ENCODE results near the gene AQP12B. TPM values are rescaled to one million over a fixed set of nuclear protein-coding genes. Genes with fewer than 3 reads are reported as not detected.

The AQP12B gene
- total RNA-seq, 1 experiment from 2014 or later: not detected

GRCh38 chr2:240686460-240686859 lies 3.8 kb upstream of the AQP12B start:
- TF ChIP-seq, protein P1, sequence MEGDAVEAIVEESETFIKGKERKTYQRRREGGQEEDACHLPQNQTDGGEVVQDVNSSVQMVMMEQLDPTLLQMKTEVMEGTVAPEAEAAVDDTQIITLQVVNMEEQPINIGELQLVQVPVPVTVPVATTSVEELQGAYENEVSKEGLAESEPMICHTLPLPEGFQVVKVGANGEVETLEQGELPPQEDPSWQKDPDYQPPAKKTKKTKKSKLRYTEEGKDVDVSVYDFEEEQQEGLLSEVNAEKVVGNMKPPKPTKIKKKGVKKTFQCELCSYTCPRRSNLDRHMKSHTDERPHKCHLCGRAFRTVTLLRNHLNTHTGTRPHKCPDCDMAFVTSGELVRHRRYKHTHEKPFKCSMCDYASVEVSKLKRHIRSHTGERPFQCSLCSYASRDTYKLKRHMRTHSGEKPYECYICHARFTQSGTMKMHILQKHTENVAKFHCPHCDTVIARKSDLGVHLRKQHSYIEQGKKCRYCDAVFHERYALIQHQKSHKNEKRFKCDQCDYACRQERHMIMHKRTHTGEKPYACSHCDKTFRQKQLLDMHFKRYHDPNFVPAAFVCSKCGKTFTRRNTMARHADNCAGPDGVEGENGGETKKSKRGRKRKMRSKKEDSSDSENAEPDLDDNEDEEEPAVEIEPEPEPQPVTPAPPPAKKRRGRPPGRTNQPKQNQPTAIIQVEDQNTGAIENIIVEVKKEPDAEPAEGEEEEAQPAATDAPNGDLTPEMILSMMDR (conservative IDR thresholded peaks at IDR 0.05): no peak
- H3K27ac ChIP-seq (ENCODE audit: insufficient read length, low read depth, low read length): no peak overlapping the region
- H2AK5ac ChIP-seq (ENCODE audit: insufficient read length, low read length): no peak overlapping the region
- H3K18ac ChIP-seq (ENCODE audit: insufficient read length, low read depth, low read length): no peak overlapping the region
- H4K91ac ChIP-seq (ENCODE audit: insufficient read length, low read depth, low read length): no peak overlapping the region
- H2BK12ac ChIP-seq (ENCODE audit: insufficient read length, low read depth, low read length): no peak overlapping the region
- no peak overlapping the region for H2BK15ac ChIP-seq (ENCODE audit: low read depth, low read length)
- H3K4ac ChIP-seq (ENCODE audit: low read depth, low read length): no peak overlapping the region
- no peaks in the 10 kb centered on the region for H4K20me1 ChIP-seq (ENCODE audit: control insufficient read depth, insufficient read depth, insufficient read length)
- H3K79me1 ChIP-seq (ENCODE audit: insufficient read depth, low read depth, low read length, poor library complexity, severe bottlenecking): no peaks in the 10 kb centered on the region
- H3T11ph ChIP-seq (ENCODE audit: low read length): no peak overlapping the region
- Mint-ChIP-seq H3K27me3 (ENCODE audit: low read depth) (no peaks in the 10 kb centered on the region; the same call in 1 of the 2 replicates), H3K27ac (no peak overlapping the region), H3K4me3 (no peak overlapping the region), H3K9me3 (no peaks in the 10 kb centered on the region), H3K4me1 (peaks cover 0 to 7% of the 10 kb centered on the region in 2 experiments; a peak in 3 of 4 replicates), H3K36me3 (ENCODE audit: insufficient read depth in 1 of 3, low read depth in 3 of 3) (no peaks in the 10 kb centered on the region)
- no peak for DNase-seq
- H3K4me1 ChIP-seq (ENCODE audit: insufficient read depth, low read length): no peaks in the 10 kb centered on the region
- H3K14ac ChIP-seq (ENCODE audit: insufficient read depth, low read length): no peak overlapping the region
- no peak overlapping the region for H4K5ac ChIP-seq (ENCODE audit: insufficient read length, low read depth, low read length)
- no peak overlapping the region for H4K8ac ChIP-seq (replicated peaks; ENCODE audit: insufficient read length, low read depth, low read length)
- H3K56ac ChIP-seq (ENCODE audit: insufficient read length, low read depth, low read length): no peak overlapping the region
- no peak overlapping the region for H2BK5ac ChIP-seq (ENCODE audit: insufficient read length, low read length)
- H3K4me2 ChIP-seq (ENCODE audit: insufficient read depth, insufficient read length, low read length): no peak overlapping the region
- no peak overlapping the region for H2AFZ ChIP-seq (ENCODE audit: low read length)
- H2BK120ac ChIP-seq (ENCODE audit: low read depth, low read length, poor library complexity, severe bottlenecking): no peak overlapping the region
- H3K27me3 ChIP-seq (ENCODE audit: insufficient read depth, low read length): no peaks in the 10 kb centered on the region
- H3K9me3 ChIP-seq (ENCODE audit: control insufficient read depth, low read depth, low read length): no peaks in the 10 kb centered on the region
- H3K9ac ChIP-seq (ENCODE audit: extremely low read depth, insufficient read length, low read length): no peak overlapping the region
- H2BK20ac ChIP-seq (ENCODE audit: low read depth, low read length, poor library complexity, severe bottlenecking): no peak overlapping the region
- no peak overlapping the region for H3K23ac ChIP-seq (ENCODE audit: insufficient read length, low read depth, low read length)
- WGBS (ENCODE audit: extremely low coverage, insufficient read length, low lambda C conversion rate): no CpG with 5 or more reads among the region's 6 CpGs
- no peaks in the 10 kb centered on the region for H3K23me2 ChIP-seq (ENCODE audit: insufficient read length, low read depth, low read length, poor library complexity, severe bottlenecking)
- no peaks in the 10 kb centered on the region for H3K79me2 ChIP-seq (ENCODE audit: insufficient read depth, low read length)
